GM12865 (cell line): ENCODE measurements around the gene GPC6.

ENCODE experiments used
- DNase-seq: peaks from one replicate; pipeline ENCODE4 v3.0.0; 2010; ENCODE audit warnings: low read depth
- H3K4me3 ChIP-seq: 2 replicates; pipeline ENCODE4 v1.5.1; 2011; ENCODE audit warnings: mild to moderate bottlenecking, low read depth, low read length, control low read depth
- TF ChIP-seq, protein P1 (sequence below): IDR thresholded peaks from 2 replicates; pipeline ENCODE4 v1.5.1; 2011; ENCODE audit warnings: low read length, control low read depth, low read depth, inconsistent platforms; ENCODE audit not compliant: insufficient read depth; ENCODE audit errors: missing control alignments

Gene GPC6

DNA sequence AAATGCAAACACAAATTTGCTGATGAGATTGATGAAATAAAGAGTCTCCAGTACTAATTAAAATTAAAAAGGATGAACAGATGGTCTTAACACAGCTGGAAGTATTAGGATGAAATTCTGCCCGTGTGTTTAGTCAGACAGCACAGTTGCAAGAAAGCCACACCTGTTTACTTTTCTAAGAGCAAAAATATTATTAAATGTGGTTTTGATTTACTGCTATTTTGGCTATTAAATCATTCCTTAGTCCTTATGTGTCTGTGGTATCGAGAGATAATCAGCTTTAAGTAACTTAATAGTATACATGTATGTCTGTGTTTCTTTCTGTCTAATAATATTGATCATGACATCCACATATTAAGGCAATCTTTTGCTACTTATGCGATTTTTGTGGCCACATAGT, 494.9 kb downstream of the GPC6 start:
- DNase-seq: no peak
- TF ChIP-seq, protein P1, sequence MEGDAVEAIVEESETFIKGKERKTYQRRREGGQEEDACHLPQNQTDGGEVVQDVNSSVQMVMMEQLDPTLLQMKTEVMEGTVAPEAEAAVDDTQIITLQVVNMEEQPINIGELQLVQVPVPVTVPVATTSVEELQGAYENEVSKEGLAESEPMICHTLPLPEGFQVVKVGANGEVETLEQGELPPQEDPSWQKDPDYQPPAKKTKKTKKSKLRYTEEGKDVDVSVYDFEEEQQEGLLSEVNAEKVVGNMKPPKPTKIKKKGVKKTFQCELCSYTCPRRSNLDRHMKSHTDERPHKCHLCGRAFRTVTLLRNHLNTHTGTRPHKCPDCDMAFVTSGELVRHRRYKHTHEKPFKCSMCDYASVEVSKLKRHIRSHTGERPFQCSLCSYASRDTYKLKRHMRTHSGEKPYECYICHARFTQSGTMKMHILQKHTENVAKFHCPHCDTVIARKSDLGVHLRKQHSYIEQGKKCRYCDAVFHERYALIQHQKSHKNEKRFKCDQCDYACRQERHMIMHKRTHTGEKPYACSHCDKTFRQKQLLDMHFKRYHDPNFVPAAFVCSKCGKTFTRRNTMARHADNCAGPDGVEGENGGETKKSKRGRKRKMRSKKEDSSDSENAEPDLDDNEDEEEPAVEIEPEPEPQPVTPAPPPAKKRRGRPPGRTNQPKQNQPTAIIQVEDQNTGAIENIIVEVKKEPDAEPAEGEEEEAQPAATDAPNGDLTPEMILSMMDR: no peak

DNA sequence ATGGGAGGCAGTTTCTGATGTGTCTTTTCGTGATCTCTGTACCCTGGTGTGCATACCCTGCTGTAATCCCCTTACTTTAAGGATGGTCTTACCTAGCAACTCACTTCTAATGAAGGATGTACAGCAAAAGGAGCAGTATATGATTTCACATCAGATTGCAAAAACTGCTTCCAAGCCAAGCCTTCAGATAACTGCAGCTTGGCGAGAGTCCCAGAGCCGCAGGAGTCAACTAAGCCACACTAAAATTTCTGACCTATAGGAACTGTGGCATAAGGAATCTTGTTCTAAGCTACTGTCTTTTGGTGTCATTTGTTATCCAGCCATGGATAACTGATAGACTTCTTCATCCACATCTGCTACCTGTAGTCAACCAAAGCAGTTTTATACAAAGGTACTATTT, 496.7 kb downstream of the GPC6 start:
- no peak for DNase-seq
- no peak overlapping the region for H3K4me3 ChIP-seq
- TF ChIP-seq, protein P1: no peak

More for the DNA sequence above, 494.9 kb downstream of the GPC6 start:
- H3K4me3 ChIP-seq: no peak overlapping the region

DNA sequence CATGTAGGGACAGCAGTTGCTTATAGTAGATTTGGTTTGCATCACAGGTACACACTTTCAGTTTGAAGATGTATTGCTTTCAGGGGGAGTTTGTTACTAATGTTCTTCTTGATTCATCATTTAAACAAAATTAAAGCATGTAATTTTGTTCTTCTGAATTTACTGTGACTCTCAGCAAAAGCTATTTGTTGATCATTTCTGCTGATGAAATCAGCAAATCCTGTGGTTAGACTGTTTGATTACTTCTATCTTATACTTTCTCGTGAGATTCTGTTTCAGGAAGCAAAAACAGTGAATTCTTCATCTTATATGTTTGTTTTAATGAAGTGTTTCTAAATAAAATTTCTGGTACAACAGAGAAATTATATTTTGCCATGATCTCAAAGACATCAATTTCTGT, 497.6 kb downstream of the GPC6 start:
- DNase-seq: no peak
- no peak overlapping the region for H3K4me3 ChIP-seq
- TF ChIP-seq, protein P1: no peak

DNA sequence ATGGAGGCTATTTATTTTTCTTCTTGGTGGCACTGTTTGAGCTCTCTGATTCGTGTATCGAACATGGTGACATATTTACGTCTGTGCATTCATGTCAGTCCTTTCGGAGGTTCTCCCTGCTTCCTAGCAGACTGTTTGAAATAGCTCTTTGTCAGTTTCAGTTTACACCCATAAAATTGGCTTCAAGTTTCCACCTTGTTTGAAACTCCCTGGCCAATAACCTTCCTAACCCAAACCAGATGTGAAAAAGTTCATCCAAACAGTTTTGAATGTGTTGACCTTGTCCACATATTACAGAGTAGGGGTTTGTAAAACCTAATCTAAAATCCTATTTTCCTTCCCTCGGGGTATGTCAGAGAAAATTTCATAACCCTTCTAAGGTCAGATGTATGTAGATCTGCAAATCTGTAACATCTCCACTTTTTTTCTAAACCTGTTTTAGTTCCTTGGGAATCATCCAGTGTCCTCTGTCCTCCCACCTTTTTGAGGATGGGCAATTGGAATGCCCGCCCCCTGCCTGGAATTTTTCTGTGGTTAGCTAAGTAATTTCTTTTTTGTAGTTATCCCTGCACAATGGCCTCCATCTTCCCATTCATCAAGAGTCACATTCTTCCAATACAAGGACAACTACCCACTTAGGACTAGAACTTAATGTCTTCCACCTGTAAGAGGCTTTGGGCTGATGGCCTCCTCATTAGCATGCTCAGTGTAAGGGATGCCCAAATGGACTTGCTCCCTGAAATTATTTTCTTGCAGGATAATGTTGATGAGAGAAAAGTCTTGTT, 499.8 kb downstream of the GPC6 start:
- no peak overlapping the region for H3K4me3 ChIP-seq
- TF ChIP-seq, protein P1: no peak
- no peak for DNase-seq

DNA sequence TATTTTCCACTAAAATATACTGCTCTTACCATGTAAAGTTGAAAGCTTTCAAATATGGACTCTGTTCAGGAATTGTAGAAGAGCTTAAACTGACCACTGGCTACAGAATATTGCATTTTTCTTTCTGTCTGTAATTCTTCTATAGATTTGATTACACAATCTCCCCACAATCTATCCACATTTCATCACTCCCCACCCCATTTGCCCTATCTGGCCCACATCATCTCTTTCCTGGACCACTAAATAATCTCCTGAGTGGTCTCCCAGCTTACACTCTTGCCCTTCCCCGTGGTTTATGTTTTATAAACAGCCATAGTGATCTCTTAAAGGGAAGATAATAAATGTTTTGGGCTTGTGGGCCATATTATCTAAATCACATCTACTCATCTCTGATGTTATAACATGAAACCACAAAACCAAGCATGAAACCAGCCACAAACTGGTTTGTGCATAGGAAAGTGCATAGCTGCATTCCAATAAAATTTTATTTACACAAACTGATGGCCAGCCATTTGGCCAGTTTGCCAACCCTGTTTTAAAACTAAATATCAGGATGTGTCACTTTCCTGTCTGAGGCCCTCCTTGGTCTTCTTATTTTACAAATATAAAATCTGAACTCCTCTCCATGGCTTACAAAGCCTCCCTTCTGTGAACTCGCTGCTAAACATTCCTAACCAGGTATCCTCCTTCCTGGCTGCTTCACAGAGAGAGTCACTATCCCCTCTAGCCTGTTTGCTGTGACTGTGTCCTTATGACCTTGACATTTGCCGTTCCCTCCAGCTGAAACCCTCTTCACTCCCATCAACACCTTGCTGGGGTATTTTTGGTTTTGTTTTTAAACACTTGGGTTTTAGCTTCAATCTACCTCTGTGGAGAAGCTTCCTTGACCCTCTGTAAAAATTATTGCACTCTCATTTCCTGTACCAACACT, 500.9 kb downstream of the GPC6 start:
- H3K4me3 ChIP-seq: no peak overlapping the region
- TF ChIP-seq, protein P1: no peak
- no peak for DNase-seq

DNA sequence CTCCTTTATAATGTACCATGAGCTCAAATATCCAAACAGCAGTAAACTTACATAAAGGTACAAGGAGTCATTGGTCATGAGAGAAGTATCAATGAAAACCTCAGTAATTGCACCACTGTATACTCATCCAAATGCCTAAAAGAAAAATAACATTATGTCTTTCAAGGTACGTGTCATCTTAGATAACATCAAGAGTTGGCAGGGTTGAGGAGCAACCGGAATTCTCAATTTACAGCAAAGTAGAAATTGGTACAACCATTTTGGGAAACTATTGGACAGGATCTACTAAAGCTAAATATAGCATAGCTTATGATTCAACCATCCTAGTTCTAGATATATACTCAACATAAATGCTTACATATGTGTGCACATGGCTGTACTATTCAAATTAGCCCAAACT, 502.8 kb downstream of the GPC6 start:
- DNase-seq: no peak
- TF ChIP-seq, protein P1: no peak

More for the DNA sequence above, 502.8 kb downstream of the GPC6 start:
- H3K4me3 ChIP-seq: no peak overlapping the region
